Activated T-helper 17 cell treated with anti-CD3 and anti-CD28 coated beads, Interleukin-2, amount 50 U/mL, for 72 hours (primary cell): Measurements from ENCODE around the gene ATP6V1E1. TPM values are rescaled to one million over a fixed set of nuclear protein-coding genes. Genes with fewer than 3 reads are reported as not detected.

Source experiments
- ATAC-seq: fragments of 150-1000 bp; cut with Tn5 transposase; replicated peaks from 2 replicates; pipeline ENCODE4 v1.10.0; 2021; ENCODE audit warnings: mild to moderate bottlenecking, moderate library complexity
- H3K27ac Mint-ChIP-seq: one replicate; pipeline ENCODE4 v1.8.0; 2022; ENCODE audit warnings: mixed read lengths
- H3K27me3 Mint-ChIP-seq: one replicate; pipeline ENCODE4 v1.8.0; 2022; ENCODE audit warnings: mixed read lengths
- H3K36me3 Mint-ChIP-seq: one replicate; pipeline ENCODE4 v1.8.0; 2022; ENCODE audit warnings: low read depth, mild to moderate bottlenecking, mixed read lengths
- H3K4me1 Mint-ChIP-seq: one replicate; pipeline ENCODE4 v1.8.0; 2022; ENCODE audit warnings: mixed read lengths
- H3K4me3 Mint-ChIP-seq: one replicate; pipeline ENCODE4 v1.8.0; 2022; ENCODE audit warnings: mild to moderate bottlenecking, mixed read lengths
- H3K9me3 Mint-ChIP-seq: one replicate; pipeline ENCODE4 v1.8.0; 2022; ENCODE audit warnings: mixed read lengths
- total RNA-seq, 2 donors: library from RNA; stranded (reverse); gene quantifications; one replicate each; pipeline ENCODE4 v1.2.3, GENCODE V29; 2022

Gene ATP6V1E1
- total RNA-seq, 2 donors from 2014 or later: 73.2 to 97.1 TPM

DNA sequence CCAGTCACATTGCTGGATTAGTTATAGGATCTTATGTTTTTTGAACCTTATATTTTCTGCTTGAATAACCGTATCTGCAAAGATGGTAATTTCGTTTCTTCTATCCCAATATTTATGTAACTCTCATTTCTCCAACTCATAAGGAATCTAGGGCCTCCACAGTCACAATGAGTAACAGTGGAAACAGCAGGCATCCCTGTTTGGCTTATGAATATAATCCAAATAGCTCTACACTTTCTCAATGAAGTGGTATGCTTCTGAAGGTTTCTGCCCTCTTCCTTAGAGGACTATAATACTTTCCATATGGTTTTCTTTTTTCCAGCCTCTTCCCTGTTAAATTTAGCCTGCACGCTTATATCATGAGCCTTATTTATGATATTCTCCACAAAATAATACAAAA is 16.5 kb downstream of the ATP6V1E1 start:
- no peak for ATAC-seq
- no peaks in the 10 kb centered on the region for H3K4me1 Mint-ChIP-seq
- peaks cover 72% of the 10 kb centered on the region for H3K36me3 Mint-ChIP-seq
- no peaks in the 10 kb centered on the region for H3K9me3 Mint-ChIP-seq
- H3K27ac Mint-ChIP-seq: peak overlapping the region; percentile 29
- H3K27me3 Mint-ChIP-seq: no peaks in the 10 kb centered on the region
- no peak overlapping the region for H3K4me3 Mint-ChIP-seq

DNA sequence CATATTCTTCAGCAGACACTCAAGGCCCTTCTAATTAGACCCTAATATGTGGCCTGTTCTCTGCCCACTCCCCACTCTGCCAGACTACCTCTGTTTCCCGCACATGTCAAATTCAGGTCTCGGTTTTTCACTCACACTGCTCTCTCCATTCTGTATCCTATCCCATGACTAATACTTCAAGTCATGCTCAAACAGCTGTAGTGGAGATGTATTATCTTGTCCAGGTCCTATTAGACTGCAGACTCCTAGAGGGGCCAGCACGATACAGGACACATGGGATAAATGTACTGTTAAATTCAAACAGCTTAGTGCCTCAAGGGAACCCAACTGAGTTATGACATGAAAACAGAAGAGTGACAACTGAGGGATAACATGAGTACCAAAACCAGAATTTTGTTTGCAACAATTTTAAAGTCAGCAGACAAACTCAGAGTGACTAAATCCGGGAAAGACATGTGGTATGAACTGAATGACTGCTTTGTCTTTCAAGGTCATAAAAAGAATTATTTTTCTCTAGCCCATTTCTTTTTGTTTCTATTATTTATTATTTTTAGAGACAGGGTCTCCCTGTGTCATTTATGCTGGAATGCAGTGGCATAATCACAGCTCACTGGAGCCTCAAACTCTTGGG is 20.5 kb downstream of the ATP6V1E1 start:
- Mint-ChIP-seq H3K9me3 (no peaks in the 10 kb centered on the region), H3K36me3 (peaks cover 51% of the 10 kb centered on the region), H3K4me1 (no peaks in the 10 kb centered on the region), H3K27ac (no peak overlapping the region), H3K27me3 (no peaks in the 10 kb centered on the region), H3K4me3 (no peak overlapping the region)
- peak; percentile 21 for ATAC-seq

- no peak for ATAC-seq
- Mint-ChIP-seq H3K4me3 (no peak overlapping the region), H3K27ac (no peak overlapping the region), H3K4me1 (no peaks in the 10 kb centered on the region), H3K27me3 (no peaks in the 10 kb centered on the region), H3K36me3 (peaks cover 46% of the 10 kb centered on the region), H3K9me3 (no peaks in the 10 kb centered on the region)
These were observed 22.1 kb downstream of the ATP6V1E1 start for GRCh38 chr22:17606496-17606895.

GRCh38 chr22:17603668-17604067 is 24.9 kb downstream of the ATP6V1E1 start:
- H3K9me3 Mint-ChIP-seq: no peaks in the 10 kb centered on the region
- ATAC-seq: no peak
- H3K27me3 Mint-ChIP-seq: no peaks in the 10 kb centered on the region
- H3K4me1 Mint-ChIP-seq: no peaks in the 10 kb centered on the region
- H3K4me3 Mint-ChIP-seq: no peak overlapping the region
- H3K27ac Mint-ChIP-seq: no peak overlapping the region
- H3K36me3 Mint-ChIP-seq: peaks cover 52% of the 10 kb centered on the region

- H3K27ac Mint-ChIP-seq: peak overlapping the region; percentile 10
- H3K4me1 Mint-ChIP-seq: no peaks in the 10 kb centered on the region
These were observed 27.5 kb downstream of the ATP6V1E1 start for GRCh38 chr22:17601031-17601430.

DNA sequence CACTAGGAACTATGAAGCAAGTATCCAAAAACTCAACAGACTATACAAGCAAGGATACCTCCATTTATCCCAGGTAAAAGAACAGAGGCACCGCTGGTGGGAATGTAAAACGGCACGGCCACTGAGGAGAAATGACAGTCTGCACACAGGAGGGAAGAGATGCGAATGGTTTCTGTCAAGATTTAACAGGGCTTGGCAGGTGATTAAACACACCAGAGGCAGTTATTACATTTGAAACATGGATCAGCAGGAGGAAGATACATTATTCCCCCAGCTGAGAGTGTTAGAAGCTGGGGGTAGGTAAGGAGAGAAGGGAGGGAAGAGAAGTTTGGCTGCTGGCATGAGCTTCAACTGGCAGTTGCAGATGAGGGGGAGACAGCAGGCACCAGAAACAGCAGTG is 30.2 kb downstream of the ATP6V1E1 start:
- no peaks in the 10 kb centered on the region for H3K4me1 Mint-ChIP-seq
- no peak overlapping the region for H3K4me3 Mint-ChIP-seq
- peak overlapping the region; percentile 39 for H3K27ac Mint-ChIP-seq
- no peak for ATAC-seq
- no peaks in the 10 kb centered on the region for H3K27me3 Mint-ChIP-seq
- peaks cover 92% of the 10 kb centered on the region for H3K36me3 Mint-ChIP-seq
- no peaks in the 10 kb centered on the region for H3K9me3 Mint-ChIP-seq

More at GRCh38 chr22:17601031-17601430, 27.5 kb downstream of the ATP6V1E1 start:
- peaks cover 79% of the 10 kb centered on the region for H3K36me3 Mint-ChIP-seq
- no peak overlapping the region for H3K4me3 Mint-ChIP-seq
- H3K27me3 Mint-ChIP-seq: no peaks in the 10 kb centered on the region
- no peaks in the 10 kb centered on the region for H3K9me3 Mint-ChIP-seq
- no peak for ATAC-seq

- Mint-ChIP-seq H3K9me3 (no peaks in the 10 kb centered on the region), H3K4me3 (no peak overlapping the region), H3K4me1 (no peaks in the 10 kb centered on the region), H3K36me3 (peaks cover 100% of the 10 kb centered on the region), H3K27ac (no peak overlapping the region), H3K27me3 (no peaks in the 10 kb centered on the region)
- peak; percentile 67 for ATAC-seq
These were observed 31.3 kb downstream of the ATP6V1E1 start for GRCh38 chr22:17597217-17597616.

DNA sequence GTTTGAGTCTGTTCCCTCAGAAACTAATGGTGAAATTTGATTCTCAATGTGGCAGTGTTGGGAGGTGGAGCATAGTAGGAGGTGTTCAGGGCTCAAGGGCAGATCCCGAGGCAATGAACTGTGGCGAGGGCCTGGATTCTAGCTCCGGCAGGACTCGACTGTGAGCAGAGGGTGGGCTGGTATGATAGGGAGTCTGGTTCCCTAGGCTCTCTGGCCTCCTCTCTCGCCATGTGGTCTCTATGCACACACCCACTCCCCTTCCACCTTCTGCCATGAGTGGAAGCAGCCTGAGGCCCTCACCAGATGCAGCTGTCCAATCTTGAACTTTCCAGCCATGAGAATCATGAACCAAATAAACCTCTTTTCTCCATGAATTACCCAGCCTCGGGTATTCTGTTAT is 32.3 kb downstream of the ATP6V1E1 start:
- peaks cover 100% of the 10 kb centered on the region for H3K36me3 Mint-ChIP-seq
- no peak for ATAC-seq
- H3K9me3 Mint-ChIP-seq: no peaks in the 10 kb centered on the region
- no peak overlapping the region for H3K4me3 Mint-ChIP-seq
- no peaks in the 10 kb centered on the region for H3K27me3 Mint-ChIP-seq
- no peaks in the 10 kb centered on the region for H3K4me1 Mint-ChIP-seq
- peak overlapping the region; percentile 5 for H3K27ac Mint-ChIP-seq

DNA sequence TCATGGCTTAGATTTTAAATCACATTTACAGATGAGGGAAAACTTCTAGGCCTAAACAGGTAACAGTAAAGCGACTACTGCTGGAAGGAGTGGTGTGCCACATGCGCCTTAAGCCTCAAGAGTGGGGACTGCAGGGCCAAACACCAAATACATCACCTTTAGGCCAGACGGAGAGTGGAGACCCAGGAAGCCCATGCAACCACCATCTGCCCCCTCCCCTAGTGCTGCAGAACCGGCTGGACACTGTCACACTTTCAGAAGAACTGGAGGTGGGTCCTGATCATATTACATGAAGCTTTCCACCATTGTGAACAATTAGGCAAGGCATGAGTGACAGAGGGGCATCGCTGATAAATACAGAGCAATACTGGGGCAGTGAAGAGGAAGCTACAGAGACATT is 36.3 kb downstream of the ATP6V1E1 start:
- H3K27me3 Mint-ChIP-seq: no peaks in the 10 kb centered on the region
- H3K4me1 Mint-ChIP-seq: no peaks in the 10 kb centered on the region
- H3K4me3 Mint-ChIP-seq: no peak overlapping the region
- no peak for ATAC-seq
- H3K9me3 Mint-ChIP-seq: no peaks in the 10 kb centered on the region
- H3K36me3 Mint-ChIP-seq: peaks cover 74% of the 10 kb centered on the region
- H3K27ac Mint-ChIP-seq: no peak overlapping the region

DNA sequence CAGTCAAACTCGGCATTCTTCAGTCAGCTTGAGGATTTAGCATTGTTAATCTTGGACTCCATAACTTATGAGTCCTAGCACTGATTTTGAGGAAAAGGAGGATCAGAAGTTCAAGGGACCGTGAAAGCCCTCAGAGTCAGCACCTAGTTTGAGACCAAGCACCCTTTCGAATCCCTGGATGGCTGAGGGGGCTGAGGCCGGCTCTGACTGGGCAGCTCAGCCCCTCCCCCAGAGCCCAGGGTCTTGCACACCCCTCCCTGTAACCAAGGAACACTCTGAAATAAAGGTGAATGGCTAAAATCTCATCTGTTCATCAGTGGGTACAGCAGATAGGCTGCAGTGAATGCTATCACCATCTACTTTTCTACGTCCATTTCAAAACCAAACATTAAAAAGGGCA is 38.0 kb downstream of the ATP6V1E1 start:
- no peak overlapping the region for H3K4me3 Mint-ChIP-seq
- H3K9me3 Mint-ChIP-seq: no peaks in the 10 kb centered on the region
- H3K27me3 Mint-ChIP-seq: no peaks in the 10 kb centered on the region
- no peak for ATAC-seq
- H3K4me1 Mint-ChIP-seq: no peaks in the 10 kb centered on the region
- peaks cover 58% of the 10 kb centered on the region for H3K36me3 Mint-ChIP-seq
- no peak overlapping the region for H3K27ac Mint-ChIP-seq

DNA sequence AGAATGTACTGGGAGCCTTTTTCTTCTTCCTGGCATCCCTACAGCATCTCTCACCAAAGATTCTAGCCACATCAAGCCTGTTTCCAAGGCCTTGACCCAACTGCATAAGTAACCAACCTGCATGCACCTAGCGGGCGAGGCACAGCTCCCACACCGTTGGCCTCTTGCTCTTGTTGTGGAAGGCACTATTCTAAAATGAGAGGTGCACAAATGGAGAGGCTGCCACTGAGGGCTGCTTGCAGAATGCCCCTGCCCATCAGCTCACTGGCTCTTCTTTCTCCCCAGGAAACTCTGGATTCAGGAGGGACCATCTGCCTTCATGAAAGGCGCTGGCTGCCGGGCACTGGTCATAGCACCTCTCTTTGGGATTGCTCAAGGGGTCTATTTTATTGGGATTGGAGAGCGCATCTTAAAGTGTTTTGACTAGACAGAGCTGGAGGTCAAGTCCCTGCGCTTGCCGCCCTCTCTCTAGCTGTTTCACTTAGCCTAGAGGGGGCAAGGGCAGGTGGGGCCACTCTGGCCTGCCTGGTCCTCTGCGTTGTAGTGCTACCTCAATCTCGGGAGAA is 38.7 kb downstream of the ATP6V1E1 start:
- Mint-ChIP-seq H3K27ac (no peak overlapping the region), H3K4me1 (no peaks in the 10 kb centered on the region), H3K9me3 (no peaks in the 10 kb centered on the region), H3K36me3 (peaks cover 51% of the 10 kb centered on the region), H3K27me3 (no peaks in the 10 kb centered on the region), H3K4me3 (no peak overlapping the region)
- no peak for ATAC-seq

GRCh38 chr22:17588606-17589005 is 39.9 kb downstream of the ATP6V1E1 start:
- ATAC-seq: no peak
- Mint-ChIP-seq H3K27me3 (no peaks in the 10 kb centered on the region), H3K9me3 (no peaks in the 10 kb centered on the region), H3K4me3 (no peak overlapping the region), H3K27ac (no peak overlapping the region), H3K4me1 (no peaks in the 10 kb centered on the region), H3K36me3 (peaks cover 38% of the 10 kb centered on the region)

GRCh38 chr22:17587629-17588028 is 40.9 kb downstream of the ATP6V1E1 start:
- Mint-ChIP-seq H3K9me3 (no peaks in the 10 kb centered on the region), H3K4me1 (no peaks in the 10 kb centered on the region), H3K36me3 (peaks cover 28% of the 10 kb centered on the region), H3K4me3 (no peak overlapping the region), H3K27me3 (no peaks in the 10 kb centered on the region), H3K27ac (no peak overlapping the region)
- no peak for ATAC-seq

GRCh38 chr22:17586831-17587440 is 41.6 kb downstream of the ATP6V1E1 start:
- ATAC-seq: no peak
- Mint-ChIP-seq H3K4me1 (no peaks in the 10 kb centered on the region), H3K4me3 (no peak overlapping the region), H3K27me3 (no peaks in the 10 kb centered on the region), H3K9me3 (no peaks in the 10 kb centered on the region), H3K36me3 (peaks cover 21% of the 10 kb centered on the region), H3K27ac (no peak overlapping the region)

- H3K4me3 Mint-ChIP-seq: no peak overlapping the region
- no peak for ATAC-seq
- no peak overlapping the region for H3K27ac Mint-ChIP-seq
- H3K9me3 Mint-ChIP-seq: no peaks in the 10 kb centered on the region
- no peaks in the 10 kb centered on the region for H3K4me1 Mint-ChIP-seq
- H3K36me3 Mint-ChIP-seq: no peaks in the 10 kb centered on the region
- no peaks in the 10 kb centered on the region for H3K27me3 Mint-ChIP-seq
These were observed 45.4 kb downstream of the ATP6V1E1 start for GRCh38 chr22:17583151-17583550.
